Omental fat pad (tissue), 4 donors: ENCODE results near the gene CPT2. TPM values are rescaled to one million over a fixed set of nuclear protein-coding genes. Genes with fewer than 3 reads are reported as not detected.

Source experiments
- ATAC-seq: fragments of 150-250 bp; one replicate; pipeline ENCODE4 v1.9.1; 2016; ENCODE audit warnings: mild to moderate bottlenecking, moderate library complexity; ENCODE audit not compliant: low FRiP score
- DNase-seq: peaks from one replicate; pipeline ENCODE4 v3.0.0-alpha.2; 2019; ENCODE audit warnings: low spot score
- total RNA-seq, 4 donors: library from RNA; depleted of rRNA; stranded (reverse); fragments of >200 nt; gene quantifications; one replicate each; pipeline ENCODE4 v1.1.0, GENCODE V29; 2016
- TF ChIP-seq, protein P1 (sequence below), 3 donors: fragments of 450-650 bp; IDR thresholded peaks; one replicate each; pipeline ENCODE4 v1.5.1; 2016 to 2017; ENCODE audit warnings: antibody characterized with exemption in 3 of 3, mild to moderate bottlenecking in 3 of 3, moderate library complexity in 2 of 3

Gene CPT2
- total RNA-seq, 4 donors from 2014 or later: 11.4 to 30.4 (median 17.6) TPM

DNA sequence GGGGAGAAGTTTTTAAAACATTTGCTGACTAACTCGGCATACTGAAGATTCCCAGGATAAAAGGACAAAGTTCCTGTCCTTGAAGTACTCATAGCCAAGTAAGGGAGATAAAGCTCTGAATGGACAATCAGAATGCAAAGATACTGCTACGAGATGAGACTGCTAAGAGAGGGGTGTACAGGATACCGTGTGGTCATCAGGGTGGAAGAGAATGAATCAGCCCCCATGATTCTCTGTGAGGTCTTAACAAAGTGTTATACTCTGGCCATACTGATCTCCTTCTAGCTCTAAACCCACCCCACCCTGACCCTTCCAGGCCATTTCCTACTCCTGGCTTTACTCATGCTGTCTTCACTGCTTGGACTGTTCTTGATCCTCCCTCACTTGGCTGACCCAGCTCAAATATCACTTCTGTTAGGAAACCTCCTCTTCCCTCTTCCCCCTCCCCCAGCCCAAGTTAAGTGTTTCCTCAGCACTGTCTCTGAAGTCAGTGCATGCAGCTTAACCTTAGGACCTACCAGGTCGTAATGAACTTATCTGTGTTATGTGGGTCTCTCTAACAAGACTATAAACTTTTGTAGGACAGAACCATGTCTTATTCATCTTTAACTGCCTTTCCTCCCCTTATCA, 57.5 kb downstream of the CPT2 start:
- no peak for ATAC-seq
- TF ChIP-seq, protein P1, sequence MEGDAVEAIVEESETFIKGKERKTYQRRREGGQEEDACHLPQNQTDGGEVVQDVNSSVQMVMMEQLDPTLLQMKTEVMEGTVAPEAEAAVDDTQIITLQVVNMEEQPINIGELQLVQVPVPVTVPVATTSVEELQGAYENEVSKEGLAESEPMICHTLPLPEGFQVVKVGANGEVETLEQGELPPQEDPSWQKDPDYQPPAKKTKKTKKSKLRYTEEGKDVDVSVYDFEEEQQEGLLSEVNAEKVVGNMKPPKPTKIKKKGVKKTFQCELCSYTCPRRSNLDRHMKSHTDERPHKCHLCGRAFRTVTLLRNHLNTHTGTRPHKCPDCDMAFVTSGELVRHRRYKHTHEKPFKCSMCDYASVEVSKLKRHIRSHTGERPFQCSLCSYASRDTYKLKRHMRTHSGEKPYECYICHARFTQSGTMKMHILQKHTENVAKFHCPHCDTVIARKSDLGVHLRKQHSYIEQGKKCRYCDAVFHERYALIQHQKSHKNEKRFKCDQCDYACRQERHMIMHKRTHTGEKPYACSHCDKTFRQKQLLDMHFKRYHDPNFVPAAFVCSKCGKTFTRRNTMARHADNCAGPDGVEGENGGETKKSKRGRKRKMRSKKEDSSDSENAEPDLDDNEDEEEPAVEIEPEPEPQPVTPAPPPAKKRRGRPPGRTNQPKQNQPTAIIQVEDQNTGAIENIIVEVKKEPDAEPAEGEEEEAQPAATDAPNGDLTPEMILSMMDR (IDR thresholded peaks at IDR 0.05): no peak
- no peak for DNase-seq

DNA sequence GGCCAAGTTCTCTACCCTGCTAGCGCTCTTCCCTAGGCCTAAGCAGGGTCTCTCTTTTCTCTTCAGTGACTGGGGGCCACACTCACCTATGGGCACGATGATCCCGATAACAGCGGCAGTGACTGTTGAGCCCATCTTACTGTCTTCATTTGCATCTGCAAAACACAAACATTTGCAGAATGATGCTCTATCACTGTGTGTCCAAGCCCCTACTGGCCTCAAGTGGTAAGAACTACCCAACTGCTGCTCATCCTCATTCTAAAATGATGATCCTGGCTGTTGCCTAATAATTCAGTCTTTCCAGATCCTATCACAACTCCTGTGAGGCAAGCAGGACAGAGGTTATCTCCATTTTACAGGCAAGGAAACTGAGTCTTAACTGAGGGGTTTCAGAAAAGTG, 58.4 kb downstream of the CPT2 start:
- TF ChIP-seq, protein P1 (IDR thresholded peaks at IDR 0.05): no peak
- DNase-seq (no peak), ATAC-seq (no peak)

DNA sequence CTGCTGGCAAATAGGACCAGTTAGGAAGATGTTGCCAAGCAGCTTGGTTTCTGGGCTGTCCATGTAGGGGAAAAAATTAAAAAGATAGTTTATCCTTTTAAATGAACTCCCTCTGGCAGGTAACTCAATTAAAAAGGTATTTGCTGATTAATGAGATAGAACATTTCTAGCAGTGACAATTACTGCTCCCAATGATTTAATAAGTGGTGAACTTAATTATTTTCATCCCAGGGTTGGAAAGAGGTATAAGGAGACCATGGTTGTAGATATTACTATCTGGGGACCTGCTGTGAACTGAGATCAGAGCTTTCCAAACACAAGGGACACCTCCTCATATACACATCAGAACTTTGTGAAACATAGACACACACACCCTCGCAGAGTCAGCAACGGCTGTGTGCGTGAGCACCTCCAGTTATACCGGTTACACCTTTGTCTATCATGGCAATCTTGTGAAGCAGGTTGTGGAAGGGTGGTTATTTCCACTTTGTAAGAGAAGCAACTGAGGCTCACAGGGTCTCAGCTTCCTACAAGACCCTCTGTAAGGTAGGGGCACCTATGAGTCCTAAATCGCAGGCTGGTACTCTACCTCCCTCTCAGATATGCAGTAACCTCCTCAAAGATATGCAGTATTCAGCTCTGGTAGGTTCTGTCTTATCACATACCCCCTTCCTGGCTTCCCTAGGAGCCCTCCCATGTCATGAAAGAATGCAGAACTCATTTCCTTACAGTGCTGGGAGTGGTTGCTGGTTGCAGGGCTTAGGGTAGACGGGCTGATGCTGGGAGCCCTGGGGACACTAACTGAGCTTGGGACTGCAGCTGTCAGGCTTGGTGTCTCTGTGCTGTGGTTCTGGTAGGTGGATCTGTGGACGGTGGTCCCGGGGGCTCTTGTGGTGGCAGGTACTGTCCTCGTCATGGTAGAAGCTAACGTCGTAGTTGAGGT, 60.2 kb downstream of the CPT2 start:
- ATAC-seq (no peak), DNase-seq (no peak)
- TF ChIP-seq, protein P1 (IDR thresholded peaks at IDR 0.05): no peak

DNA sequence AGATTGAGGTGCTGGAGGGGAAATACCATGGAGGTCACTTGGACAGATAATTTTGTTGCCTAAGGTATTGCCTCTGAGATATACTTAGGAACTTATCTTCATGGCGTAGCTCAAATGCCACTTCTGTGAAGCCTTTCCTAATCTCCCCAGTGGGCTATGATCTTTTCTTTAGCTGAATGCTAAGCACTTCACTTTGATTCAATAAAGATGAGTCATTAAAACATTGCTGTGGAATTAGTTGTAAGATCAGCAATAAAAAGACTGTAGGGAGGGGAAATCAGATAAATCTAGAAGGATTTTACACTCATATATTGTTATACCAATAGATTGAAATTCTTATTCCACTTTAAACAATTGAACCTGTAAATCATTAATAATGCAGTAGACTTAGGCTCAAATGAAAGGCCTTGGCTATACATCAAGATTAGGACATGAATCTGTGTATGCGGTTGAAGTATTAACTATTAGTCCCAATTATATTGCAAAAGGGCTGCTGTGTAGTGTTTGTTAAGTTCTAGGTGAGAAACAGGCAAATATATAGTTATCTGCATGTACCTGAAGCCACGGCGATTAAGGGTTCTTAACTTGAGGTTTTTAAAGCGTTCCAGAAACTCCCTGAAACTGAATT, 60.9 kb downstream of the CPT2 start:
- no peak for DNase-seq
- ATAC-seq: no peak
- TF ChIP-seq, protein P1 (IDR thresholded peaks at IDR 0.05): no peak

DNA sequence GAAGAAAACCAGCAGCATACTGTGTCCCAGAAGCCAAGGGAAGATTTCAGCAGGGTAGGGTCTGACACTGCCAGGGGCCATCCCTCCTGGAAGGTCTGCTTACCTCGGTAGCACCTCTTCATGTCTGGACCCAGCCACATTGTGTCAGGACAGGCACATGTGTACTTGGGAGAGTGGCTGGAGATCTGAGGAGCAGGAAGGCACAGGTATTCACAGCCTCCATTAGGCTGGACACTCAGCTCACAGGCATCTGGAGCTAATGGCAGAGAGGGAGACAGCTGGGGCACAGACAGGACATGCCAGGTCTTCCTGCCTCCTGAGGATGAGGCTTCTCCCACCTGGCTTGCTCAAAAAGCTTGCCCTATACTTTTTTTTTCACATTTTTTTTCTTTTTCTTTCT, 61.6 kb downstream of the CPT2 start:
- ATAC-seq (no peak), DNase-seq (no peak)
- TF ChIP-seq, protein P1 (IDR thresholded peaks at IDR 0.05): no peak

DNA sequence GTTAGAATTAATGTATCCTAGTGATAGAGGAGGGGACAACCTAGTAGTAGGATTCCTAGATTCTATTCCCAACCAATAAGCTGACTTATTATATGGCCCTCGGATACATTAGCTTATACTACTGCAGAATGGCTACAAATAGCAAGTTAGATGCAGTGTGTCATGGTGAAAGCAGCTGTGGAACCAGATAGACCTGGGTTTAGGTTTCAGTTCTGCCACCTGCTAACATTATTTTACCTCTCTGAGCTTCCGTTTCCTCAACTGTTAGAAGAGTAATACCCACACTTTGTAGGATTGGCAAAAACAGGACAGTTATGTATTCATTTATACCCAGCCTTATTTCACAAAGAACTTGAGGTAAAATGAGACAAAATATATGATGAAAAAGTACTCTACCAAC, 63.3 kb downstream of the CPT2 start:
- TF ChIP-seq, protein P1 (IDR thresholded peaks at IDR 0.05): no peak
- DNase-seq: no peak
- ATAC-seq: no peak
